ENCODE results near the gene SPIRE1. TPM values are rescaled to one million over a fixed set of nuclear protein-coding genes. Genes with fewer than 3 reads are reported as not detected.
A peak's percentile ranks its signal among the peaks of the same experiment; 100 is the strongest.

The SPIRE1 gene
- total and polyA plus RNA-seq, 7 experiments from 2014 or later: 0.66 to 2.9 (median 1.3) TPM; not detected in 1

- Mint-ChIP-seq H3K9me3 (no peaks in the 10 kb centered on the region), H3K27me3 (no peaks in the 10 kb centered on the region), H3K4me3 (peak overlapping the region in 2 of 10 donors; percentile 27 to 42), H3K27ac (peak overlapping the region in 2 of 9 donors; percentile 15 to 75), H3K36me3 (no peaks in the 10 kb centered on the region), H3K4me1 (peaks cover 12 to 49% (median 32%) of the 10 kb centered on the region in 7 donors)
- Histone ChIP-seq H3K36me3 (ENCODE audit: control insufficient read depth in 2 of 3, insufficient read depth in 3 of 3, low read length in 3 of 3) (no peaks in the 10 kb centered on the region), H3K4me3 (ENCODE audit: low read length) (no peak overlapping the region), H3K27me3 (ENCODE audit: control insufficient read depth in 2 of 2, insufficient read depth in 2 of 2, low read length in 2 of 2) (no peaks in the 10 kb centered on the region), H3K27ac (ENCODE audit: low read depth, low read length) (no peak overlapping the region), H3K4me1 (ENCODE audit: control insufficient read depth in 2 of 2, insufficient read depth in 2 of 2, low read length in 2 of 2) (peaks cover 0 to 6% of the 10 kb centered on the region in 2 donors), H3K9me3 (ENCODE audit: control insufficient read depth in 2 of 3, low read length in 3 of 3) (no peaks in the 10 kb centered on the region)
- peak in 4 of 9 donors; percentile 2 to 13 (median 12) for DNase-seq
- CTCF ChIA-PET: no interaction called here
- POLR2A ChIA-PET: no interaction called here
- intact Hi-C loops (cut with micrococcal nuclease): no loop called here
- ATAC-seq: no peak
Measured at GRCh38 chr18:12598181-12598930, 59.6 kb downstream of the SPIRE1 start.

GRCh38 chr18:12597760-12598159, 60.1 kb downstream of the SPIRE1 start:
- Mint-ChIP-seq H3K9me3 (no peaks in the 10 kb centered on the region), H3K27ac (peak overlapping the region in 3 of 9 donors; percentile 6 to 20 (median 16)), H3K36me3 (no peaks in the 10 kb centered on the region), H3K4me1 (peaks cover 12 to 49% (median 32%) of the 10 kb centered on the region in 7 donors), H3K4me3 (peak overlapping the region in 2 of 10 donors; percentile 12 to 38), H3K27me3 (no peaks in the 10 kb centered on the region)
- intact Hi-C loops (cut with micrococcal nuclease): no loop called here
- Histone ChIP-seq H3K4me3 (ENCODE audit: low read length) (no peak overlapping the region), H3K36me3 (ENCODE audit: control insufficient read depth in 2 of 3, insufficient read depth in 3 of 3, low read length in 3 of 3) (no peaks in the 10 kb centered on the region), H3K9me3 (ENCODE audit: control insufficient read depth in 2 of 3, low read length in 3 of 3) (no peaks in the 10 kb centered on the region), H3K27ac (ENCODE audit: low read depth, low read length) (no peak overlapping the region), H3K27me3 (ENCODE audit: control insufficient read depth in 2 of 2, insufficient read depth in 2 of 2, low read length in 2 of 2) (no peaks in the 10 kb centered on the region), H3K4me1 (ENCODE audit: control insufficient read depth in 2 of 2, insufficient read depth in 2 of 2, low read length in 2 of 2) (peaks cover 0 to 6% of the 10 kb centered on the region in 2 donors)
- ATAC-seq: no peak
- ChIA-PET CTCF (no interaction called here), POLR2A (no interaction called here)
- no peak for DNase-seq

- Mint-ChIP-seq H3K9me3 (no peaks in the 10 kb centered on the region), H3K27me3 (peaks cover 0 to 5% (median 0%) of the 10 kb centered on the region in 5 donors), H3K36me3 (no peaks in the 10 kb centered on the region), H3K27ac (peak overlapping the region in 3 of 9 donors; percentile 15 to 54 (median 39)), H3K4me3 (no peak overlapping the region), H3K4me1 (peaks cover 9 to 43% (median 30%) of the 10 kb centered on the region in 7 donors)
- Histone ChIP-seq H3K4me1 (ENCODE audit: control insufficient read depth in 2 of 2, insufficient read depth in 2 of 2, low read length in 2 of 2) (peaks cover 0 to 6% of the 10 kb centered on the region in 2 donors), H3K27me3 (ENCODE audit: control insufficient read depth in 2 of 2, insufficient read depth in 2 of 2, low read length in 2 of 2) (no peaks in the 10 kb centered on the region), H3K9me3 (ENCODE audit: control insufficient read depth in 2 of 3, low read length in 3 of 3) (no peaks in the 10 kb centered on the region), H3K27ac (ENCODE audit: low read depth, low read length) (no peak overlapping the region), H3K4me3 (ENCODE audit: low read length) (no peak overlapping the region), H3K36me3 (ENCODE audit: control insufficient read depth in 2 of 3, insufficient read depth in 3 of 3, low read length in 3 of 3) (no peaks in the 10 kb centered on the region)
- ATAC-seq (no peak), DNase-seq (no peak)
- POLR2A ChIA-PET: no interaction called here
- intact Hi-C loops (cut with micrococcal nuclease): no loop called here
- CTCF ChIA-PET: no interaction called here
Measured at GRCh38 chr18:12595571-12596255, 62.2 kb downstream of the SPIRE1 start.

GRCh38 chr18:12593866-12594265, 64.0 kb downstream of the SPIRE1 start:
- CTCF ChIA-PET: interaction anchor here (0.5 to 0.8 kb wide), 2 partner anchors 17 to 133 kb away, joined by 4 to 7 read pairs; no protein-coding TSS in a partner anchor
- Mint-ChIP-seq H3K4me3 (no peak overlapping the region), H3K9me3 (no peaks in the 10 kb centered on the region), H3K36me3 (no peaks in the 10 kb centered on the region), H3K27me3 (peaks cover 0 to 5% (median 0%) of the 10 kb centered on the region in 5 donors), H3K4me1 (peaks cover 9 to 28% (median 25%) of the 10 kb centered on the region in 7 donors), H3K27ac (no peak overlapping the region)
- DNase-seq (no peak), ATAC-seq (no peak)
- Histone ChIP-seq H3K4me3 (ENCODE audit: low read length) (no peak overlapping the region), H3K27ac (ENCODE audit: low read depth, low read length) (no peak overlapping the region), H3K4me1 (ENCODE audit: control insufficient read depth in 2 of 2, insufficient read depth in 2 of 2, low read length in 2 of 2) (peaks cover 0 to 6% of the 10 kb centered on the region in 2 donors), H3K9me3 (ENCODE audit: control insufficient read depth in 2 of 3, low read length in 3 of 3) (no peaks in the 10 kb centered on the region), H3K36me3 (ENCODE audit: control insufficient read depth in 2 of 3, insufficient read depth in 3 of 3, low read length in 3 of 3) (no peaks in the 10 kb centered on the region), H3K27me3 (ENCODE audit: control insufficient read depth in 2 of 2, insufficient read depth in 2 of 2, low read length in 2 of 2) (no peaks in the 10 kb centered on the region)
- intact Hi-C loops (cut with micrococcal nuclease): no loop called here
- POLR2A ChIA-PET: no interaction called here

GRCh38 chr18:12592597-12593127, 65.2 kb downstream of the SPIRE1 start:
- no peaks in the 10 kb centered on the region for H3K36me3 Mint-ChIP-seq
- POLR2A ChIA-PET: no interaction called here
- H3K9me3 Mint-ChIP-seq: no peaks in the 10 kb centered on the region

GRCh38 chr18:12589448-12589847, 68.5 kb downstream of the SPIRE1 start:
- Mint-ChIP-seq H3K9me3 (no peaks in the 10 kb centered on the region), H3K27ac (no peak overlapping the region), H3K4me3 (no peak overlapping the region), H3K27me3 (peaks cover 0 to 5% (median 0%) of the 10 kb centered on the region in 5 donors), H3K4me1 (no peaks in the 10 kb centered on the region), H3K36me3 (no peaks in the 10 kb centered on the region)
- H3K27ac ChIP-seq (ENCODE audit: low read depth, low read length): no peak overlapping the region
- no peaks in the 10 kb centered on the region for H3K27me3 ChIP-seq (ENCODE audit: control insufficient read depth in 2 of 2, insufficient read depth in 2 of 2, low read length in 2 of 2)
- no peaks in the 10 kb centered on the region for H3K9me3 ChIP-seq (ENCODE audit: control insufficient read depth in 2 of 3, low read length in 3 of 3)
- intact Hi-C loops (cut with micrococcal nuclease): no loop called here
- no peaks in the 10 kb centered on the region for H3K4me1 ChIP-seq (ENCODE audit: control insufficient read depth in 2 of 2, insufficient read depth in 2 of 2, low read length in 2 of 2)
- H3K36me3 ChIP-seq (ENCODE audit: control insufficient read depth in 2 of 3, insufficient read depth in 3 of 3, low read length in 3 of 3): no peaks in the 10 kb centered on the region
- POLR2A ChIA-PET: no interaction called here
- no peak overlapping the region for H3K4me3 ChIP-seq (ENCODE audit: low read length)
- CTCF ChIA-PET: no interaction called here
- ATAC-seq (no peak), DNase-seq (no peak)

More at GRCh38 chr18:12592597-12593127, 65.2 kb downstream of the SPIRE1 start:
- Mint-ChIP-seq H3K27ac (no peak overlapping the region), H3K4me1 (peaks cover 9 to 18% (median 16%) of the 10 kb centered on the region in 7 donors), H3K4me3 (no peak overlapping the region), H3K27me3 (peaks cover 0 to 5% (median 0%) of the 10 kb centered on the region in 5 donors)
- Histone ChIP-seq H3K36me3 (ENCODE audit: control insufficient read depth in 2 of 3, insufficient read depth in 3 of 3, low read length in 3 of 3) (no peaks in the 10 kb centered on the region), H3K9me3 (ENCODE audit: control insufficient read depth in 2 of 3, low read length in 3 of 3) (no peaks in the 10 kb centered on the region), H3K27ac (ENCODE audit: low read depth, low read length) (no peak overlapping the region), H3K4me1 (ENCODE audit: control insufficient read depth in 2 of 2, insufficient read depth in 2 of 2, low read length in 2 of 2) (peaks cover 0 to 6% of the 10 kb centered on the region in 2 donors), H3K4me3 (ENCODE audit: low read length) (no peak overlapping the region), H3K27me3 (ENCODE audit: control insufficient read depth in 2 of 2, insufficient read depth in 2 of 2, low read length in 2 of 2) (no peaks in the 10 kb centered on the region)
- CTCF ChIA-PET: no interaction called here
- intact Hi-C loops (cut with micrococcal nuclease): no loop called here
- DNase-seq: no peak
- no peak for ATAC-seq

All from naive thymus-derived CD4-positive, alpha-beta T cell (primary cell).